Activated CD4-positive, alpha-beta T cell treated with anti-CD3 and anti-CD28 coated beads, Interleukin-2, amount 10 ng/mL, durations not matched to agents 7 days and 5 days (primary cell): ENCODE results near the gene TBC1D10B. TPM values are rescaled to one million over a fixed set of nuclear protein-coding genes. Genes with fewer than 3 reads are reported as not detected.
"Not testable (repeated sequence)": the region's sequence is repeated elsewhere in the genome, so short reads cannot be mapped to it uniquely, and the experiment has no call there.

ENCODE experiments used
- CTCF ChIA-PET: fragments of 350-600 bp; sonication (Branson Sonifier 250); formaldehyde crosslinking; loops from one replicate; lab custom pipeline; 2021; ENCODE audit warnings: antibody characterized with exemption; lab: Charles Lee
- POLR2A ChIA-PET: fragments of 350-600 bp; sonication (Branson Sonifier 250); formaldehyde crosslinking; loops from one replicate; lab custom pipeline; 2021; ENCODE audit warnings: antibody characterized with exemption; lab: Charles Lee
- DNase-seq: peaks from one replicate; pipeline ENCODE4 v3.0.0-alpha.2; 2020
- H3K27ac Mint-ChIP-seq: one replicate; pipeline ENCODE4 v1.8.0; 2021; ENCODE audit warnings: mild to moderate bottlenecking, moderate library complexity, mixed read lengths
- H3K27me3 Mint-ChIP-seq: one replicate; pipeline ENCODE4 v1.8.0; 2021; ENCODE audit warnings: mixed read lengths
- H3K36me3 Mint-ChIP-seq: one replicate; pipeline ENCODE4 v1.8.0; 2021; ENCODE audit warnings: low read depth, mixed read lengths
- H3K4me1 Mint-ChIP-seq: one replicate; pipeline ENCODE4 v1.8.0; 2021; ENCODE audit warnings: mixed read lengths
- H3K4me3 Mint-ChIP-seq: one replicate; pipeline ENCODE4 v1.8.0; 2021; ENCODE audit warnings: mild to moderate bottlenecking, moderate library complexity, mixed read lengths
- H3K9me3 Mint-ChIP-seq: one replicate; pipeline ENCODE4 v1.8.0; 2021; ENCODE audit warnings: mixed read lengths
- total RNA-seq, 2 experiments: library from RNA; stranded (reverse); gene quantifications; one replicate each; pipeline ENCODE4 v1.2.3, GENCODE V29; 2021

Gene TBC1D10B
- total RNA-seq, 2 experiments from 2014 or later: 63.9 to 69.9 TPM

DNA sequence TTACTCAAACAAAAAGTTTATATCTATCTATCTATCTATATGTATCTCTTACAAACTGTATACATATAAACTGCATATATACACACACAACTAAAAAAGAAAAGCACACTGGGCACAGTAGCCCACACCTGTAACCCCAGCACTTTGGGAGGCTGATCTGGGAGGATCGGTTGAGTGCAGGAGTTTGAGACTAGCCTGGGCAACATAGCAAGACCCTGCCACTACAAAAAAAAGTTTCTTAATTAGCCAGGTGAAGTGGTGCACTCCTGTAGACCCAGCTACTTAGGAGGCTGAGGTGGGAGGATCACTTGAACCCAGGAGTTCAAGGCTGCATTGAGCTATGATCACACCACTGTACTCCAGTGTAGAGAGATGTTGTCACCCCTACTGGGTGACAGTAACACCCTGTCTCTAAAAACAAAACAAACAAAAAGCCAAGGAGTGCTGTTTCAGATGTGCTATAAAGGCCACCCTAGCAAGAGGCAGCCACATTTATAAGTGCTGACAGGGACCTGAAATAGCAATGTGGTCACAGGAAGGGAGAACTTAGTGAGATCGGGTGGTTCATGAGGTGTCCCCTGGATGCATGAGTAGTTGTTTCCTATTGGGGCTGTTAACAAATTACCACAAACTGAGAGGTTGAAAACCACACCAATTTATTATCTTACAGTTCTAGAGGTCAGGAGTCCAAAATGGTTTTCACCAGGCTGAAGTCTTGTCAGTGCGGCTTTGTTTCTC, 20.0 kb downstream of the TBC1D10B start:
- peaks cover 30% of the 10 kb centered on the region for H3K4me1 Mint-ChIP-seq
- H3K27ac Mint-ChIP-seq: peak overlapping the region; percentile 77
- H3K27me3 Mint-ChIP-seq: no peaks in the 10 kb centered on the region
- H3K4me3 Mint-ChIP-seq: no peak overlapping the region
- peaks cover 45% of the 10 kb centered on the region for H3K36me3 Mint-ChIP-seq
- no peak for DNase-seq
- ChIA-PET POLR2A (no interaction called here), CTCF (interaction anchor here (0.6 kb wide), 1 partner anchor 145 kb away, joined by 3 read pairs; no protein-coding TSS in a partner anchor)
- H3K9me3 Mint-ChIP-seq: no peaks in the 10 kb centered on the region

DNA sequence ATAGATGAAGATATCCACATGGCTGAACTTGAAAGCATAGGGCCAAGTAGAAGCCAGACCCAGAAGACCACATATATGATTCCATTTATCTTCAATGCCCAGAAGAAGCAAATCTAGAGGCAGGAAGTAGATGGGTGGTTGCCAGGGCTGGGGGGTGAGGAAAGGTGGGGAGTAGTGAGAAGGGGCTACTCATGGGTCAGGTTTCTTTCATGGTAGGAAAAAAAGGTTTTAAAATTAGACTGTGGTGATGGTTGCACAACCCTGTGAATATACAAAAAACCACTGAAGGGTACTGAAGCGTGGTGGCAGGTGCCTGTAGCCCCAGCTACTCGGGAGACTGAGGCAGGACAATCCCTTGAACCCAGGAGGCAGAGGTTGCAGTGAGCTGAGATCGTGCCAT, 20.6 kb downstream of the TBC1D10B start:
- H3K4me1 Mint-ChIP-seq: peaks cover 26% of the 10 kb centered on the region
- H3K27me3 Mint-ChIP-seq: no peaks in the 10 kb centered on the region
- H3K36me3 Mint-ChIP-seq: peaks cover 45% of the 10 kb centered on the region
- no peak overlapping the region for H3K4me3 Mint-ChIP-seq
- ChIA-PET POLR2A (no interaction called here), CTCF (interaction anchor here (0.6 to 1.2 kb wide), 2 partner anchors 19 to 146 kb away, joined by 3 read pairs; no protein-coding TSS in a partner anchor)
- DNase-seq: no peak
- H3K27ac Mint-ChIP-seq: peak overlapping the region; percentile 77
- no peaks in the 10 kb centered on the region for H3K9me3 Mint-ChIP-seq

DNA sequence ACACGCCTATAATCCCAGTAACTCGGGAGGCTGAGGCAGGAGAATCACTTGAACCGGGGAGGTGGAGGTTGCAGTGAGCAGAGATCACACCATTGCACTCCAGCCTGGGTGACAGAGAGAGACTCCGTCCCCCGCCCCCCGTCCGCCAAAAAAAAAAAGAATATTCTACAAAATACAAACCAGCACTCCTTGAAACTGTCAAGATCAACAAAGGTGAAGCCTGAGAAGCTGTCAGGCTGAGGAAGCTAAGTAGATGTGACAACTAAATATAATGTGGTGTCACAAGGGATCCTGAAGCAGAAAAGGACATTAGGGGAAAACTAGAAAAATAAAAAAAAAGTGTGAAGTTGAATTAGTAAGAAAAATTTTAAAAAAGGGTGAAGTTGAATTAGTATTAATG, 21.4 kb downstream of the TBC1D10B start:
- ChIA-PET POLR2A (no interaction called here), CTCF (interaction anchor here (0.7 to 1.8 kb wide), 3 partner anchors 20 to 195 kb away, joined by 3 to 5 read pairs (median 5); no protein-coding TSS in a partner anchor)
- no peaks in the 10 kb centered on the region for H3K27me3 Mint-ChIP-seq
- H3K36me3 Mint-ChIP-seq: peaks cover 38% of the 10 kb centered on the region
- no peak overlapping the region for H3K4me3 Mint-ChIP-seq
- no peak for DNase-seq
- H3K9me3 Mint-ChIP-seq: no peaks in the 10 kb centered on the region
- no peak overlapping the region for H3K27ac Mint-ChIP-seq
- peaks cover 20% of the 10 kb centered on the region for H3K4me1 Mint-ChIP-seq

- ChIA-PET POLR2A (no interaction called here), CTCF (interaction anchor here (0.6 to 1.8 kb wide), 3 partner anchors 62 to 230 kb away, joined by 3 to 5 read pairs (median 5); no protein-coding TSS in a partner anchor)
- no peaks in the 10 kb centered on the region for H3K27me3 Mint-ChIP-seq
- no peak overlapping the region for H3K27ac Mint-ChIP-seq
- no peak overlapping the region for H3K4me3 Mint-ChIP-seq
- H3K4me1 Mint-ChIP-seq: peaks cover 15% of the 10 kb centered on the region
- no peaks in the 10 kb centered on the region for H3K9me3 Mint-ChIP-seq
- H3K36me3 Mint-ChIP-seq: peaks cover 34% of the 10 kb centered on the region
- DNase-seq: no peak
These were observed 22.2 kb downstream of the TBC1D10B start for GRCh38 chr16:30348113-30348512.

GRCh38 chr16:30346286-30346685, 24.0 kb downstream of the TBC1D10B start:
- DNase-seq: no peak
- Mint-ChIP-seq H3K9me3 (no peaks in the 10 kb centered on the region), H3K27me3 (no peaks in the 10 kb centered on the region), H3K36me3 (peaks cover 19% of the 10 kb centered on the region), H3K4me3 (no peak overlapping the region), H3K4me1 (peaks cover 13% of the 10 kb centered on the region), H3K27ac (no peak overlapping the region)
- ChIA-PET POLR2A (no interaction called here), CTCF (interaction anchor here (1.2 kb wide), 1 partner anchor 30 kb away, joined by 4 read pairs; no protein-coding TSS in a partner anchor)

- DNase-seq, POLR2A ChIA-PET: not testable (repeated sequence)
These were observed 26.8 kb downstream of the TBC1D10B start for GRCh38 chr16:30343491-30343820.

GRCh38 chr16:30342751-30343490, 27.4 kb downstream of the TBC1D10B start:
- no peak for DNase-seq
- Mint-ChIP-seq H3K27me3 (no peaks in the 10 kb centered on the region), H3K36me3 (no peaks in the 10 kb centered on the region), H3K4me3 (no peak overlapping the region), H3K9me3 (no peaks in the 10 kb centered on the region), H3K4me1 (peaks cover 13% of the 10 kb centered on the region), H3K27ac (no peak overlapping the region)
- CTCF ChIA-PET: interaction anchor here (0.6 to 2.1 kb wide), 4 partner anchors 12 to 300 kb away, joined by 3 to 8 read pairs (median 4); partner anchors contain the start of genes CD2BP2 and TBC1D10B
- POLR2A ChIA-PET: no interaction called here

More at GRCh38 chr16:30343491-30343820, 26.8 kb downstream of the TBC1D10B start:
- not testable (repeated sequence) for H3K9me3 Mint-ChIP-seq, H3K4me3 Mint-ChIP-seq, H3K27me3 Mint-ChIP-seq, H3K36me3 Mint-ChIP-seq, H3K27ac Mint-ChIP-seq
- CTCF ChIA-PET: interaction anchor here (0.6 to 2.1 kb wide), 3 partner anchors 11 to 299 kb away, joined by 3 to 8 read pairs (median 4); partner anchors contain the start of gene CD2BP2
- peaks cover 13% of the 10 kb centered on the region for H3K4me1 Mint-ChIP-seq

- H3K4me3 Mint-ChIP-seq, DNase-seq, H3K27ac Mint-ChIP-seq, POLR2A ChIA-PET, H3K36me3 Mint-ChIP-seq, H3K27me3 Mint-ChIP-seq, H3K9me3 Mint-ChIP-seq: not testable (repeated sequence)
- H3K4me1 Mint-ChIP-seq: peaks cover 13% of the 10 kb centered on the region
- CTCF ChIA-PET: interaction anchor here (0.8 to 1.9 kb wide), 3 partner anchors 15 to 68 kb away, joined by 3 to 7 read pairs (median 4); partner anchors contain the start of gene TBC1D10B
These were observed 28.3 kb downstream of the TBC1D10B start for GRCh38 chr16:30341971-30342370.

DNA sequence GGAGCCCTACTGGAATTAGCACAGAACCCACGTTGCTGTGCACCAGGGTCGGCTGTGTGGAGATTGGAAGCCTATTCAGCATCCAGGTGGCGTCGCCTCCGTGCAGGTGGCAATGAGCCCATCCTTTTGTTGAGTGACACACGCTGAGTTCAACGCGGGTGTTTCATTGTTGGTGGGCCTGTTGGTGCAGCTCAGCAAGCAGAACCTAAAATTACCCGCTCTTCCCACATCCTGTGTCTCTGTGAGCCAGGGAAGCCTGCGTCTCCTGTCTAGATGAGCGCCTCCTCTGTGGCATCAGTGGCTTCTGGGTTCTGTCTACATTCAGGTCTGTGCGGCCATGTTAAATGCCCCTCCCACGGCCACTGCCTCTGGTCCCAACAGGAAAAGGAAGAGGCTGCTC, 29.7 kb downstream of the TBC1D10B start:
- ChIA-PET POLR2A (no interaction called here), CTCF (interaction anchor here (1.7 to 1.9 kb wide), 2 partner anchors 30 to 69 kb away, joined by 4 to 7 read pairs; partner anchors contain the start of gene TBC1D10B)
- no peak for DNase-seq
- H3K4me3 Mint-ChIP-seq: no peak overlapping the region
- H3K27me3 Mint-ChIP-seq: no peaks in the 10 kb centered on the region
- H3K9me3 Mint-ChIP-seq: no peaks in the 10 kb centered on the region
- peak overlapping the region; percentile 78 for H3K27ac Mint-ChIP-seq
- no peaks in the 10 kb centered on the region for H3K36me3 Mint-ChIP-seq
- peaks cover 19% of the 10 kb centered on the region for H3K4me1 Mint-ChIP-seq

GRCh38 chr16:30338715-30339114, 31.6 kb downstream of the TBC1D10B start:
- DNase-seq, H3K27me3 Mint-ChIP-seq, H3K9me3 Mint-ChIP-seq, POLR2A ChIA-PET, H3K27ac Mint-ChIP-seq, CTCF ChIA-PET, H3K36me3 Mint-ChIP-seq, H3K4me3 Mint-ChIP-seq: not testable (repeated sequence)
- H3K4me1 Mint-ChIP-seq: peaks cover 22% of the 10 kb centered on the region

GRCh38 chr16:30337964-30338357, 32.3 kb downstream of the TBC1D10B start:
- not testable (repeated sequence) for H3K9me3 Mint-ChIP-seq, H3K36me3 Mint-ChIP-seq
- H3K4me1 Mint-ChIP-seq: peaks cover 22% of the 10 kb centered on the region

DNA sequence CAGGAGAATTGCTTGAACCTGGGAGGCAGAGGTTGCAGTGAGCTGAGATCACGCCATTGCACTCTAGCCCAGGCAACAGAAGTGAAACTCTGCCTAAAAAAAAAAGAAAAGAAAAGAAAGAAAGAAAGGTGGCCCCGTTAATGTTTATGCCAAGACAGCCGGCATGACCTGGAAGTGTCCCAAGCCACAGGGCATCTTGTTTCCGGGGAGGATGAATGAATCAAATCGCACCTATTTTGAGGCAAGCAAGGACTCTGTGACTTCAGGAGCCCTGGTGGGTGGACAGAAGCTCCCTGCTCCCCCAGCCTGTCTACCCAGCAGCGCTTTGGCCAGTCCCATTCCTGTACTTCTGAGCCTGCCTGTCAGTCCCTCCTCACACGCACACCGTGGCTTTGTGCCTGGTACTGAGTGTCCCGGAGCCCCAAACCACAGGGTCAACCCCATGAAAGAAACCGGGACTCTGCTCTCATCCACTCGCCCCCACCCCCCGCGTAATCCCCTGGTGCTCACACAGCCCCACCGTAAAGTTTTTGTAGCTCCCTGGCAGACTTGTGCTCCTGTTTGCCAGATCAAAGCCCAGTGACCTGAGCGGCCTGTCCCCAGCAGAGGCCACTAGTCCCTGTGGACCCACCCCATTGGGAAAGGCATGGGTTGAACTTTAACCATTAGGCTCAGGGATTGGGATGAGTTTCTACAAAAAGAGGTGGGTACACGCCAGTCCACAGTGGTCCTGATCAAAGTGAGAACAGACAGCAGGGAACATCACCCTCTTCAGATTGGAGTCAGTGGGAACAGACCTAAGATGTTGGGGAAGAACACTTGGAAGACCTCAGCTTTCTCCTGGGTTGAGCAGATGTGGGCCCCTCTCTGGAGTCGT, 34.5 kb downstream of the TBC1D10B start:
- ChIA-PET CTCF (interaction anchor here (0.6 to 1.7 kb wide), 4 partner anchors 23 to 1383 kb away, joined by 3 to 6 read pairs (median 4); no protein-coding TSS in a partner anchor), POLR2A (interaction anchor here (0.6 to 1.2 kb wide), 3 partner anchors 28 to 74 kb away, joined by 3 to 5 read pairs (median 4); partner anchors contain the start of gene ZNF771)
- Mint-ChIP-seq H3K4me1 (peaks cover 24% of the 10 kb centered on the region), H3K9me3 (no peaks in the 10 kb centered on the region), H3K27me3 (no peaks in the 10 kb centered on the region), H3K27ac (peak overlapping the region; percentile 90), H3K4me3 (peak overlapping the region; percentile 78), H3K36me3 (peaks cover 3% of the 10 kb centered on the region)
- peak; percentile 34 for DNase-seq

More at GRCh38 chr16:30337964-30338357, 32.3 kb downstream of the TBC1D10B start:
- POLR2A ChIA-PET, H3K27ac Mint-ChIP-seq, H3K27me3 Mint-ChIP-seq, H3K4me3 Mint-ChIP-seq, DNase-seq, CTCF ChIA-PET: not testable (repeated sequence)
